Osteoblast (primary cell): ENCODE results near the gene CUEDC2. TPM values are rescaled to one million over a fixed set of nuclear protein-coding genes. Genes with fewer than 3 reads are reported as not detected.

Experiments used
- DNase-seq: peaks from one replicate; pipeline ENCODE4 v3.0.0; 2011; ENCODE audit warnings: low spot score, mixed read lengths; ENCODE audit not compliant: insufficient read length; ENCODE audit errors: missing footprints
- H2AFZ ChIP-seq: 2 replicates; pipeline ENCODE4 v1.6.0; 2011; ENCODE audit warnings: mild to moderate bottlenecking, low read length
- H3K27ac ChIP-seq: 2 replicates; pipeline ENCODE4 v1.5.1; 2011; ENCODE audit warnings: mild to moderate bottlenecking, low read depth, low read length, moderate library complexity
- H3K27me3 ChIP-seq: 2 replicates; pipeline ENCODE4 v1.6.0; 2012; ENCODE audit warnings: mild to moderate bottlenecking, control low read depth, inconsistent platforms, low read length, moderate library complexity; ENCODE audit not compliant: insufficient read depth
- H3K36me3 ChIP-seq: 2 replicates; pipeline ENCODE4 v1.5.1; 2011; ENCODE audit warnings: mild to moderate bottlenecking, low read length, control low read depth, moderate library complexity; ENCODE audit not compliant: insufficient read depth
- H3K4me1 ChIP-seq: 2 replicates; pipeline ENCODE4 v1.5.1; 2011; ENCODE audit warnings: mild to moderate bottlenecking, low read length, control low read depth, moderate library complexity; ENCODE audit not compliant: insufficient read depth
- H3K4me2 ChIP-seq: 2 replicates; pipeline ENCODE4 v1.6.0; 2011; ENCODE audit warnings: mild to moderate bottlenecking, low read length; ENCODE audit not compliant: insufficient read depth
- H3K4me3 ChIP-seq: fragments of 200-600 bp; sonication (generic); 3 replicates; pipeline ENCODE4 v1.5.1; 2012; ENCODE audit warnings: mild to moderate bottlenecking, low read length, inconsistent platforms; ENCODE audit not compliant: insufficient read depth
- H3K79me2 ChIP-seq: 2 replicates; pipeline ENCODE4 v1.6.0; 2012; ENCODE audit warnings: mild to moderate bottlenecking, low read length, control low read depth, inconsistent platforms; ENCODE audit not compliant: insufficient read depth
- H3K9me3 ChIP-seq: 2 replicates; pipeline ENCODE4 v1.5.1; 2011; ENCODE audit warnings: low read depth, low read length, control low read depth
- H4K20me1 ChIP-seq: 2 replicates; pipeline ENCODE4 v1.6.0; 2012; ENCODE audit warnings: mild to moderate bottlenecking, low read length, control low read depth; ENCODE audit not compliant: insufficient read depth
- CTCF ChIP-seq: IDR thresholded peaks from 2 replicates; pipeline ENCODE4 v1.5.1; 2011; ENCODE audit warnings: mild to moderate bottlenecking, low read depth, low read length, moderate library complexity; ENCODE audit errors: extremely low read depth
- total RNA-seq: library from RNA; depleted of rRNA; stranded (reverse); fragments of >200 nt; gene quantifications from 2 replicates; pipeline ENCODE4 v1.2.3, GENCODE V29; 2012

CUEDC2 gene
- total RNA-seq, 1 donor = 46.7 TPM

DNA sequence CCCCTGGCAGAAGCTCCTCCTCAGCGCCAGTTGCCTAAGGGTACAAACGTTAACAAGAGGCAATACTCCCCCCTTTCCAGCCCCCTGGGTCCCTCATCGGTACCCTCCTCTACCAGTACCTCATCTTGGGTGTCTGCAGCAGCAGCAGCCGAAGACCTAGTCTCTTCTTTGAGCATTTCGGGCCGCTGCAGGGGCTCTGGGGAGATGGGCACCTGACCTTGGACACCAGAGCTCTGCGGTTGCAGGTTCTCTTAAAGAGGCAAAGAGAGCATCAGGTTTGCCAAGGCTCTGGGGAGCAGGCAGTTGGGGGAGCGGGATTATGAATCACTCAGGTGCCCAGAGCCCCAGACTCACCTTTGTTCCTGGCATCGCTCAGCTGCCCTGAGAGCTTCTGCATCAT is 8.2 kb downstream of the CUEDC2 start:
- no peak overlapping the region for H3K4me2 ChIP-seq
- peaks cover 2% of the 10 kb centered on the region for H3K27me3 ChIP-seq
- no peaks in the 10 kb centered on the region for H3K9me3 ChIP-seq
- H3K36me3 ChIP-seq = peaks cover 10% of the 10 kb centered on the region
- peaks cover 29% of the 10 kb centered on the region for H3K4me1 ChIP-seq
- H3K79me2 ChIP-seq = peaks cover 18% of the 10 kb centered on the region
- no peak overlapping the region for H2AFZ ChIP-seq
- no peak overlapping the region for H3K27ac ChIP-seq
- DNase-seq = peak; percentile 54
- H4K20me1 ChIP-seq = peaks cover 12% of the 10 kb centered on the region
- no peak for TF ChIP-seq CTCF
- no peak overlapping the region for H3K4me3 ChIP-seq

DNA sequence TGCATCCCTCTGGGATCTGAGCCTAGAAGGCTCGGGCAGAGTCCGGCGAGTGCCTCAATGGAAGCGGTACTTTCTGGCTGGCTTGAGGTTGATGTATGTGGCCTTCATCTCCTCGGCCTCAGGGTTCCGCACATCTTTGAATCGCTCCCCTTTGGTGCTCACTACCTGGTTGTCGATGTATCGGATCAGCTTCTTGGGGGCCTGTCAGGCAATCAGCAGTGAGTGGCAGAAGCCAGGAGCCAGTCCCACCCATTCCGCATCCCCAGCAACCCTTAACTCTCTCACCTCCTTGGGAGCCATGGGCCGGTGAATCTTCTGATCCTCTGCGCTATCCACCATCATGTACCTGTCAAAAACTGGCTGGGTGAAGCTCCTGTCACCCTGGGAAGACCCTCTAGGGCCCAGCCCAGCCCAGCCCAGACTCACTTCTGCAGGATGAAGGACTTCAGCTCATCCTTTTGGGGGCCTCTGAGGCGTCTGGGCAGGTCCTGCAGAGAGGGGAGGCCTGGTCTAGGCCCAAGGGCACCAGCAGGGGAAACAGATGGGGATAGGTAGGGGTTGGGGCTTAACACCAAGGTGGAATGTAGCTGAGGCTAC is 8.9 kb downstream of the CUEDC2 start:
- H3K36me3 ChIP-seq = peaks cover 10% of the 10 kb centered on the region
- H4K20me1 ChIP-seq = peaks cover 12% of the 10 kb centered on the region
- TF ChIP-seq CTCF = no peak
- H3K4me1 ChIP-seq = peaks cover 29% of the 10 kb centered on the region
- no peak overlapping the region for H3K4me2 ChIP-seq
- no peak overlapping the region for H2AFZ ChIP-seq
- H3K4me3 ChIP-seq = no peak overlapping the region
- peaks cover 5% of the 10 kb centered on the region for H3K27me3 ChIP-seq
- peak; percentile 78 for DNase-seq
- no peak overlapping the region for H3K27ac ChIP-seq
- H3K79me2 ChIP-seq = peaks cover 18% of the 10 kb centered on the region
- no peaks in the 10 kb centered on the region for H3K9me3 ChIP-seq

- TF ChIP-seq CTCF = peak; percentile 72
- peaks cover 12% of the 10 kb centered on the region for H4K20me1 ChIP-seq
- peak overlapping the region; percentile 78 for H3K4me3 ChIP-seq
- H3K79me2 ChIP-seq = peaks cover 18% of the 10 kb centered on the region
- peaks cover 29% of the 10 kb centered on the region for H3K4me1 ChIP-seq
- H2AFZ ChIP-seq = peak overlapping the region; percentile 60
- peaks cover 12% of the 10 kb centered on the region for H3K27me3 ChIP-seq
- H3K9me3 ChIP-seq = no peaks in the 10 kb centered on the region
- H3K36me3 ChIP-seq = peaks cover 10% of the 10 kb centered on the region
- H3K27ac ChIP-seq = no peak overlapping the region
- peak overlapping the region; percentile 89 for H3K4me2 ChIP-seq
- peak; percentile 98 for DNase-seq
Observed at GRCh38 chr10:102422545-102423129, 9.7 kb downstream of the CUEDC2 start.

DNA sequence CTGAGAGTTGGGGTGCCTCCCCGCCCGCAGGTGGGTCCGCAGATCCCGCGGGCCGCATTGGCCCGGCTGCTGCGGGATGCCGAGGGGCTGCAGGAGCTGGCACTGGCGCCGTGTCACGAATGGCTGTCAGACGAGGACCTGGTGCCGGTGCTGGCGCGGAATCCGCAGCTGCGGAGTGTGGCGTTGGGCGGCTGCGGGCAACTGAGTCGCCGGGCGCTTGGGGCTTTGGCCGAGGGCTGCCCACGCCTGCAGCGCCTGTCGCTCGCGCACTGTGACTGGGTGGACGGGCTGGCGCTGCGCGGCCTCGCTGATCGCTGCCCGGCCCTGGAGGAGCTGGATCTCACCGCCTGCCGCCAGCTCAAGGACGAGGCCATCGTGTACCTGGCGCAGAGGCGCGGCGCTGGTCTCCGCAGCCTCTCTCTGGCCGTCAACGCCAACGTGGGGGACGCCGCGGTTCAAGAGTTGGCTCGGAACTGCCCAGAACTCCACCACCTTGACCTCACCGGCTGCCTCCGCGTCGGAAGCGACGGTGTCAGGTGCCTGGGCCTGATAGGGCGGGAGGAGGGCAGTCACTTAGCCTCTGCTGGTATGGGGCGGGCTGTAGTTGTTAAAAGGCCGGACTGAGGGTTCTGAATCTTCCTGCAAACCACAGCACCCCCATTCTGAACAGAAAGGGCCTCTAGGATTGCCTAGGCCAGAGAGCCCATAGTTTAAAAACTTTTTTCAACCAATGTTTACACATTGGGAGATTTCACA is 10.4 kb downstream of the CUEDC2 start:
- TF ChIP-seq CTCF = no peak
- Histone ChIP-seq H3K4me1 (peaks cover 27% of the 10 kb centered on the region), H3K36me3 (peaks cover 10% of the 10 kb centered on the region), H4K20me1 (peaks cover 12% of the 10 kb centered on the region), H3K9me3 (no peaks in the 10 kb centered on the region), H3K4me3 (peak overlapping the region; percentile 78), H2AFZ (peak overlapping the region; percentile 95), H3K4me2 (peak overlapping the region; percentile 89), H3K27me3 (peaks cover 12% of the 10 kb centered on the region), H3K27ac (peak overlapping the region; percentile 69), H3K79me2 (peaks cover 18% of the 10 kb centered on the region)
- peak; percentile 89 for DNase-seq
